Raji (cell line): ENCODE data around the gene EPB42.

ENCODE experiments used
- POLR2A ChIP-seq: IDR thresholded peaks from 2 replicates; pipeline ENCODE4 v1.6.1; 2011; ENCODE audit warnings: low read depth, low read length, control low read depth; ENCODE audit not compliant: insufficient read depth

Gene EPB42

DNA sequence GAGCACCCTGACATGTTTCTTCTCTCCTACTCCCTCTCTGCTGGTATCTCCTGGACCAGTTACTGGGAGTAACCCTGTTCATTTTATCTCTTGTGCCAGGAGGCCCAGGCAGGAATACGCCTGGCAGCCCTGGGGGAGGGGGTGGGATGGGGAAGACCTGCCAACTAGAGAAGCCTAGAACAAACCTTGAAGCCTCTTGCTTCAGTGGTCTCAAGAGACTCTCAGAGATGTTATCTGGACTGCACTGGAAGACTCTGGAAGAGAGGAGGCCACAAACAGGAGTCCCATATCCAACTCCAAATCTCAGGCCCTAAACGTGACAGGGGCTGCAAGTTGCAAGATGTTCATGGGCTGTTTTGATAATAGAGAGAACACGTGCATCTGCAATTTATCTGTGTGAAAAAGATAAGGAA lies at the start of gene EPB42:
EPB42 (minus strand) TSS at position 28 of the 413 bp plus-strand sequence. CDS start 193 bp downstream, outside the sequence.
- no peak for TF ChIP-seq POLR2A

DNA sequence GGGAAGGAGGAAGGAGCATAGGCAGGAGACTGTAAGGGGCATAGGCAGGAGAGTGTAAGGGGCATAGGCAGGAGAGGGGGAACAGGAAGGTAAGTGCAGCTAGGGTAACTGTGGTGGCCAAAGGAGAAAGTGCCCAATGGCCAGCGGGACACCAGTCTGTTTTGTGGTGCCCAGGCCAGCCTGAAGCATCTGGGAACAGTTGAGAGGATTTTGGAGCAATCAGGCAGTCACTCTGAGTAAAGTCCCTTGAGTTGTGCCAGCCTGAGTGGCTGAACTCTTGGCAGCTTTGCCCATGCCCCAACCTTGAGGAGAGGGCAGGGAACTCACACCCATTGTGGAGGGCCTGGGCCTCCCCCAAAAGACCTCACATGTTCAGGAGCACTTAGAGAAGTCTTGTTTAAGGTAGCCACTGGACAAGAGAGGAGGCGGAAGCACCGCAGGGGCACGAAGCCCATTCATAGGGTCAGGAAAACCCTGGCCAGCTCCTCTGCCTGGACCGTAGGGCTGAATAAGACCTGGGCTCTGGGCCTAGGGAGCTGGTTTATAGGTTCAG lies 49.4 kb upstream of the EPB42 start:
- no peak for TF ChIP-seq POLR2A

- no peak for TF ChIP-seq POLR2A
Observed at GRCh38 chr15:43268111-43269105, 47.6 kb upstream of the EPB42 start.

DNA sequence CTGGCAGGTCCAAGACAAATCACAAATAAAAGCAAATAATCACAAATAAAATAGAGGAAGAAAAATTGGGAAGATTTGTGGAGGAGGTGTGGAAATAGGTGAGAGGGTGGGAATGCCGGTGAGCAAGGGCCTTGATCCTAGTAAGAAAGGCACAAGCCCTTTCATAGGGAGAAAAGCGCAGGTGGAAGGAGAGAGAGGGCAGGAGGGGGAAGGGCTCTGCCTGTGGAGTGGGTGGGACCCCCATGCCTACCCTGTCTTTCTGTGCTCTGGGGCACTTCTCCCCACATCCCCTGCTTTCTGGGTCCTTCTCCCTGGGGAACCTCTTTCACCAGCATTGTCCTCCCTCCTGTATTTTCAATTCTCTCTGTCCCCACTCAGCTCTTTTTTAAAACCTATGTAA lies 46.6 kb upstream of the EPB42 start:
- TF ChIP-seq POLR2A: no peak

- TF ChIP-seq POLR2A: no peak
Observed at GRCh38 chr15:43266834-43267233, 46.0 kb upstream of the EPB42 start, which contains the start of gene TGM5. Gene TGM5, minus strand, starts transcription at chr15:43266928. Its CDS starts 79 bp downstream, at chr15:43266849.

GRCh38 chr15:43266386-43266785 lies 45.6 kb upstream of the EPB42 start:
- no peak for TF ChIP-seq POLR2A

DNA sequence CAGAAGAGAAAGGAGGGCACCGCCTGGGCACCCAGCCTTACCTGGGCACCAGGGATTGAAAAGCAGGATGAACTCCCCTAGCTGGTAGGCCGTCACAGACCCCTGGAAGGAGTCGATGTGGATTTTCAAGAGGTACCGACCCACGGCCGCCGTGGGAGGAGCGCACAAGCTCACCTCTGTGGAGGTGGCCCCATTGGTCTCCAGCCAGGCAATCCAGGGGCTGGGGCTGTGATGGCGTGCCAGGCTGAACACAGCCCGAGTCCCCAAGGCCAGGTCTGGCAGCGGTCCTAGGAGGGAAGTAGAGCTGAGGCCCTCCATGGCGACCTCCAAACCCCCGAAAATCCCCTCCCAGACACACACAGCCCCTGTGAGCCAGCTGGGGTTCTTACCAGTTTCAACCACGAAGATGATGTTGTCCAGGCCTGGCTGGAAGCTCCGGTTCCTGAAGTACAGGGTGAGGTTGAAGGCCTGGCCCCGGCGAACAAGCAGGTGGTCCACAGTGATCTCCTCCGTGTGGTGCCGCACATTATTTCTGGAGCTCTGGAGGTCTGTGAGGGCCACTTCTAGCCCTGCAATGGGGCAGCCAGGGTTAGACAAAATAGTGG lies 39.3 kb upstream of the EPB42 start:
- no peak for TF ChIP-seq POLR2A

GRCh38 chr15:43258781-43259180 lies 38.0 kb upstream of the EPB42 start:
- no peak for TF ChIP-seq POLR2A

DNA sequence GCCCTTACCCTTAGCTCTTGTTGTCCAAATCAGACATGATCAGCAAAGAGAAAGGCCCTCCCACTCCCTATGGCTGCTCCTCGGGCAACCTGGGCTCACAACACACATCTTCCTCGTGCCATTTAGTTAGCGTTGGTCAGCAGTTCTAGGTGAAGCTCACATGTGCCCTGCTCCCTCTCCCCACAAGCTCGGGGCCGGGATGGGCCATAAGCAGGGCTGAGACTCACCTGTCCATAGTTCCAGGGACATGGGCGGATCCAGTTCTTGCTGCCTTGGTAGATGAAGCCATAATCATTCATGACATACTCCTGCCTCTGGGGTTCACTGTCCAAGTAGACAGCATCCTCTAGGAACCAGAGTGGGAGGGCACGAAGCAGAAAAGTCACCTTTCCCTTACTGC lies 35.5 kb upstream of the EPB42 start:
- TF ChIP-seq POLR2A: no peak

- TF ChIP-seq POLR2A: no peak
Observed at GRCh38 chr15:43255376-43255775, 34.6 kb upstream of the EPB42 start.

DNA sequence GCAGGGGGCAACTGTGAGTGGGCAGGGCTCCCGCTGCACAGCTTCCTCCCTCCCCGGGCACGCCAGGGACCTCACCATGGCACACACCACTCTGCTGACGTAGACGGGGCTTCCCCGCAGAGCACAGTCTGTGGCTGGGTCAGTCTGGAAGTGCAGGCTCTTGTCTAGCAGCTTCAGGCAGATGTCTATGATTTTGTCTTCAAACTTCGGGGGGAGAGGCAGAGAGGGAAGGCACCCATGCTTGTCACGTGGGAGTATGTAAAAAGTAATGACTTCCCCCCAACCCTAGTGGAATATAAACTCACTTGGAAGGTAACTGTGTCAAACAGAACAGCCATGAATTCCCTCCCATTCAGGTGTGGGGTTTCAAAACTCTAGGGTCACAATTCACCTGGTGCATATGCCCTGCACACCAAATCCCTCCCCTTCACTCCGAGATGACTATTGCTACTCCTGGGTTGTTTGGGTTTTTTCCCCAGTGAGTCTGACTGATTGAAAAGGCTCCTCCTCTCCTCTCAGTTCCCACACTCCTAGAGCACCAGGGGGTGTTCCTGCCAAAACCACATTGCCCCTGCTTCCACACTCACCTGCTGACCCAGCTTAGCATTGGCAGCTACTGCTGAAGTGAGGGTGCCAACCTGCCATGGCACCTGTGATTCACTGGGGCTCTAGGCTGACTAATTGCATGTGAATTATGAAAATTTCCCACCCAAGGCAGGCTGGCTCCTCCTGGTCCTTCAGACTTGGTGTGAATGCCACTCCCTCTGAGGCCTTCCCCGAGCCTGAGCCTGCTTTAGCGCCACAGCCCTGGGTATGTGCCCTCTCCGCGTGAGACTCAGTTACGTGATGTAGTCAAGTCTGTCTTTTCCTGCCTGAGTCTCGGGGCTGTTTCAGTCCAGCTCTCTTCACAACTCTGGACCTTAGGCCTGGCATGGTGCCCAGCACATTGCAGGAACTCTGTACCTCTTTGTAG lies 32.9 kb upstream of the EPB42 start:
- no peak for TF ChIP-seq POLR2A

- TF ChIP-seq POLR2A: no peak
Observed at GRCh38 chr15:43251871-43252250, 31.0 kb upstream of the EPB42 start.

DNA sequence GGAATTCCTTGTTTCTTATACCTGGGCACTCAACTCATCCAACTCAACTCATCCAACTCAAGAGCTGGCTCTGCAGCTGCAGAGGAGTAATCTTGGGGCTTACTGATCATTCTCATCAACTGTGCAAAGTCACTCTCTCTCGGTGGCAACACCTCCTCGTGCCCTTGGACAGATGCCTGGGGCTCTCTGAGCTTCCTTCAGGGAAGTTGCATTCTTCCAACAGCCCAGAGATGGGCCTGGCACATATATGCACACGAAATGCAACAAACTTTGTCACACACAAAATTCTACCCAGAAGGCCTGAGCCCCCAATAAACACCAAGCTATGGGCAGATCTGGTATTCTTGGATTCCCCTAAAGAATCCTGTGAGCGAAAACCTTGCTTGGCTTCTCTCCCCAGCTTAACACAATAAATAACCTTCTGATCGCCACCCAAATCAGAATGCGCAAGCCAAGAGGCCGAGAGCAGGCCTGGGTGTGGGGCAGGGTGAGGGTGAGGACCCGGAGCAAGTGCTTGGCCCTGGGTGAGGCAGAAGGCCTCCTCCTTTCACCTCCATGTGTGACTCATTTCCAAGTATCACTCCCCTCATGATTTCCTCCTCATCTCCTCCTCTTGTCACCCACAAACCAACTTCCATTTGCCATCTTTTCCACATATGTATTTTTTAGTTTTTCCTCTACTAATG lies 30.5 kb upstream of the EPB42 start:
- no peak for TF ChIP-seq POLR2A

DNA sequence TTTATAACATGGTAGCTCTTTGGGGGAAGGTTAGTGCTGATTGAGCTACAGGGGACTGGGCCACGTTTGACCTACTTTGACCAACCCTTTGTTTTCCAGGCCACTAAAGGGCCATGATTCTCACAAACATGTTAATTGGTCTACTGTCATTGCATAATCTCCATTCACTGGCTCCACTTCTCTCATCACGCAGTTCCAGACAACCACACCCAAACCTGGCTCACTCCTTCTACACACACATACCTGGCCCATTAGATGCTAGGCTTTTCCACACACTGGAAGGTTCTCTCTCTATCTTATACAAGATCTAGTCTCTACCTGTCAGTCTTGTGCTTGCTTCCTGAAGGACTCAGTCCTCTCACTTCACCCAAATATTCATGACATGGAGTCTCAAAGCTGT lies 30.0 kb upstream of the EPB42 start:
- no peak for TF ChIP-seq POLR2A
